AG04450 (cell line): Measurements from ENCODE around the gene DTNBP1. TPM values are rescaled to one million over a fixed set of nuclear protein-coding genes. Genes with fewer than 3 reads are reported as not detected.

ENCODE experiments used
- CTCF ChIA-PET: fragments of 300-600, 350-600 bp; formaldehyde crosslinking; extraction: SDS; loops from one replicate; lab custom pipeline; 2022; ENCODE audit warnings: antibody characterized with exemption, inconsistent platforms; lab: Charles Lee
- POLR2A ChIA-PET: fragments of 350-600 bp; formaldehyde crosslinking; extraction: SDS; loops from one replicate; lab custom pipeline; 2021; ENCODE audit warnings: antibody characterized with exemption, inconsistent platforms; lab: Yijun Ruan, JAX
- DNase-seq: peaks from one replicate; pipeline ENCODE4 v3.0.0-alpha.2; 2011; ENCODE audit warnings: low read depth, low spot score
- H3K27ac ChIP-seq: one replicate; pipeline ENCODE4 v1.5.1; 2012; ENCODE audit warnings: low read depth, low read length, control low read depth
- H3K27me3 ChIP-seq: one replicate; pipeline ENCODE4 v1.6.0; 2012; ENCODE audit warnings: low read length; ENCODE audit not compliant: control insufficient read depth, insufficient read depth
- H3K4me3 ChIP-seq: 2 replicates; pipeline ENCODE4 v1.5.1; 2011; ENCODE audit warnings: mild to moderate bottlenecking, low read depth, low read length, control low read depth
- H3K9me3 ChIP-seq: 2 replicates; pipeline ENCODE4 v1.5.1; 2012; ENCODE audit warnings: low read length; ENCODE audit not compliant: control insufficient read depth, insufficient read depth
- CTCF ChIP-seq: IDR thresholded peaks from 2 replicates; pipeline ENCODE4 v1.5.1; 2011; ENCODE audit warnings: low read depth, low read length, control low read depth, inconsistent platforms
- polyA plus RNA-seq: library from polyadenylated mRNA; depleted of rRNA; stranded (reverse); fragments of >200 nt; gene quantifications from 2 replicates; pipeline ENCODE4 v1.2.3, GENCODE V29; 2011

The DTNBP1 gene
- polyA plus RNA-seq, 1 experiment = 15.2 TPM

GRCh38 chr6:15504040-15504495, 158.8 kb downstream of the DTNBP1 start:
- Histone ChIP-seq H3K4me3 (peak overlapping the region; percentile 37; the same call in 1 of the 2 replicates), H3K27ac (peak overlapping the region; percentile 84), H3K27me3 (no peaks in the 10 kb centered on the region), H3K9me3 (no peaks in the 10 kb centered on the region; the same call in 1 of the 2 replicates)
- ChIA-PET POLR2A (interaction anchor here (1.4 kb wide), 2 partner anchors 44 to 125 kb away, joined by 3 to 4 read pairs; no protein-coding TSS in a partner anchor), CTCF (interaction anchor here (1.2 to 1.3 kb wide), 2 partner anchors 119 to 1375 kb away, joined by 3 read pairs; no protein-coding TSS in a partner anchor)
- no peak for DNase-seq
- TF ChIP-seq CTCF = no peak

- no peaks in the 10 kb centered on the region for H3K27me3 ChIP-seq
- no peaks in the 10 kb centered on the region; the same call in 1 of the 2 replicates for H3K9me3 ChIP-seq
- CTCF ChIA-PET = interaction anchor here (1.3 kb wide), 1 partner anchor 120 kb away, joined by 3 read pairs; no protein-coding TSS in a partner anchor
- DNase-seq = no peak
- no peak overlapping the region for H3K27ac ChIP-seq
- no peak for TF ChIP-seq CTCF
- POLR2A ChIA-PET = interaction anchor here (1.4 kb wide), 1 partner anchor 44 kb away, joined by 4 read pairs; no protein-coding TSS in a partner anchor
- no peak overlapping the region for H3K4me3 ChIP-seq
Observed at GRCh38 chr6:15503346-15503680, 159.5 kb downstream of the DTNBP1 start.

- POLR2A ChIA-PET = no interaction called here
- CTCF ChIA-PET = no interaction called here
Observed at GRCh38 chr6:15502446-15503345, 160.1 kb downstream of the DTNBP1 start.

GRCh38 chr6:15501826-15502445, 160.9 kb downstream of the DTNBP1 start:
- no peak overlapping the region for H3K27ac ChIP-seq
- no peaks in the 10 kb centered on the region for H3K27me3 ChIP-seq
- no peak for TF ChIP-seq CTCF
- peaks cover 1% of the 10 kb centered on the region; the same call in 1 of the 2 replicates for H3K9me3 ChIP-seq
- ChIA-PET POLR2A (no interaction called here), CTCF (no interaction called here)
- H3K4me3 ChIP-seq = no peak overlapping the region
- DNase-seq = peak; percentile 39

More at GRCh38 chr6:15502446-15503345, 160.1 kb downstream of the DTNBP1 start:
- Histone ChIP-seq H3K9me3 (no peaks in the 10 kb centered on the region; the same call in 1 of the 2 replicates), H3K4me3 (no peak overlapping the region), H3K27me3 (no peaks in the 10 kb centered on the region), H3K27ac (no peak overlapping the region)
- no peak for DNase-seq
- TF ChIP-seq CTCF = no peak
